ENCODE data around the gene BTN1A1.

BTN1A1 gene

GRCh38 chr6:26533532-26533931 is 33.4 kb downstream of the BTN1A1 start:
- no peak for DNase-seq (ENCODE audit: extremely low read depth, insufficient read length)
- Histone ChIP-seq H3K4me3 (replicated peaks; ENCODE audit: low read depth, low read length) (peak overlapping the region; percentile 77), H3K27me3 (replicated peaks; ENCODE audit: control insufficient read depth, insufficient read depth, low read length) (no peaks in the 10 kb centered on the region), H3K36me3 (ENCODE audit: control insufficient read depth, insufficient read depth, low read length) (no peaks in the 10 kb centered on the region)
- TF ChIP-seq CTCF (IDR thresholded peaks at IDR 0.05; ENCODE audit: insufficient read depth, low read length, poor library complexity, severe bottlenecking), result no peak

DNA sequence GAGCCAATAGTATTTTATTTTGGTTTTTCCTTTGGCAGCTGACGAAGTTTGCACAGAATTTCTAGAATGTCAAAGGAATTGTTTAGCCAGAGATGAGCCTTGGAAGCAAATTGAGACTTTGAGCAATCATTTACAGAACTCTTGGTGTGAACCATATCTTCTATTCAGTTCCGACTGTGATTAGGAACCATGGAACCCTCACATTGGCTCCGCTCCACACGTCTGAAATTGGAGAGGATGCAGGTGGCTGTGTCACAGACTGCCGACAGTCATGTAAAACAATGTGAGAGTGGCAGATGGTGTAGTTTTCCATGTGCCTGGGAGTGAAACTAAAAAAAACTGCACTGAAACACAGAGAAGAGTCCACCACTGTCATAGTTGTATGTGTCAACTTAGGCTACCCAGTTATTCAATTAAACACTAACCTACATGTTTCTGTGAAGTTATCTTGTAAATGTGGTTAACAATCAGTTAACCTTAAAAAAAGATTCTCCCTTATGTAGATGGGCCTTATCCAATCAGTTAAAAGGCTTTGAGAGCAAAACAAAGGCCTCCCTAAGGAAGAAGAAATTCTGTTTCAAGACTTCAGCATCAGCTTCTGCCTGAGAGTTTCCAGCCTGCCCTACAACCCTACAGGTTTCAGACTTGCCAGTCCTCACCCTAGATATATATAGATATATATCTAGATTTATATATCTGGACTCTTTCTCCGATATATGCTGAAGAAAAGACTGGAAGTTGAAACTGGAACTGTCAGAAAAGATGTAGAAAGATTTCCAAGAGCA is 34.8 kb downstream of the BTN1A1 start:
- Histone ChIP-seq H3K36me3 (ENCODE audit: control insufficient read depth, insufficient read depth, low read length) (no peaks in the 10 kb centered on the region), H3K27me3 (replicated peaks; ENCODE audit: control insufficient read depth, insufficient read depth, low read length) (no peaks in the 10 kb centered on the region), H3K4me3 (replicated peaks; ENCODE audit: low read depth, low read length) (no peak overlapping the region)
- TF ChIP-seq CTCF (IDR thresholded peaks at IDR 0.05; ENCODE audit: insufficient read depth, low read length, poor library complexity, severe bottlenecking), result no peak
- DNase-seq (ENCODE audit: extremely low read depth, insufficient read length), result no peak

DNA sequence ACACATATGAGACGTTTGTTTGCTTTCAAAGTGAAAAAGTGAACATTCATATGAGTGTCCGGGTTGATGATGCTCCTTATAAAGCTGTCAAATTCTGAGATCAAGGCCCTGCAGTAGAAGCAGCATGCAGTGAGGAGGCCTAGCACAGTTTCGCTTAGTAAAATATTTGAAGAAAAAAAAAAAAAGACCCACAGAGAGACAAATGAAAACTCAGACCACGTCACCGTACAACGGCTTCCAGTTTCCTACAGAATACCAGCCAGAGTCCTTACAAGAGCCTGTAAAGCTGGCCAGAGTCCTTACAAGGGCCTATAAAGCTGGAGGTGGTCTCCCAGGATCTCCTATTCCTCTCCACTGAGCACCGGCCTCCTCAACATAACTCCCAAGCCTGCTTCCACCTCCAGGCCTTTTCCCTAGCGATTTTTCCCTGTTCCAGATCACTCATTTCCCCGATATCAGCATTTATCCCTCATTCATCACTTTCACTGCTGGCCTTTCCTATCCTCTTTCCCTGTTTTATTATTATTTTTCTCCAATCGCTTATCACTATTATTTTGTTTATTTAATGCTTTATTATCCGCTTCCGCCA is 36.6 kb downstream of the BTN1A1 start:
- peak; percentile 50 for DNase-seq (ENCODE audit: extremely low read depth, insufficient read length)
- Histone ChIP-seq H3K36me3 (ENCODE audit: control insufficient read depth, insufficient read depth, low read length) (no peaks in the 10 kb centered on the region; the same call in 1 of the 2 replicates), H3K27me3 (replicated peaks; ENCODE audit: control insufficient read depth, insufficient read depth, low read length) (no peaks in the 10 kb centered on the region), H3K4me3 (replicated peaks; ENCODE audit: low read depth, low read length) (peak overlapping the region; percentile 90)
- TF ChIP-seq CTCF (IDR thresholded peaks at IDR 0.05; ENCODE audit: insufficient read depth, low read length, poor library complexity, severe bottlenecking), result no peak

DNA sequence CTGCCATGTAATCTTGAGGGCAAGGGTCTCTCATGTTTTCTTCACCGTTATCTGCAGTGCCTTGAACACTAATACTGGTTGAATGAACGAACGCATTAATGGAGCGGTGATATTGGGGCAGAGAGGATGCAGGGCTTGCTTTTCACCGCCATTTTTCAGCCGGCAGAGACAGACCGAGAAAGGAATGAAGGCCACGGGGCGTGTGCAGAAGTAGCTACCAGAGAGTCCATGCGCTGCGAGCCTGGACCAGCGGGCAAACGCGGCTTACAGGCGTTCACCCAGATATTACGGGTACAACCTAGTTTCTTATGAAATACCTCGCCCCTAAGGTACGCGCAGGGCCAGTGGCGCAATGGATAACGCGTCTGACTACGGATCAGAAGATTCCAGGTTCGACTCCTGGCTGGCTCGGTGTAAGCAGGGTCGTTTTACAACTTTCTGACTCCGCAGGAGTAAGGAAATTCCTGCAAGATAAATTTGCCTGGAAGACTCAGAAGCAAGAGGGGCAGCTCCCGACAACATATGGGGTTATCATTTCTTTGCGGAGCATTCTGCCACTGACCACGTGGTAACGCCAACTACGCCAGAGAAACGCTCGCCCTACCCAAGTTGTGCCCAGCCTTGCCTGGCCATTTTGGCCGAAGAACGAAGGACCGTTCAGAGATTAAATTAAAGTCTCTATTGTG is 37.2 kb downstream of the BTN1A1 start:
- H3K27me3 ChIP-seq (replicated peaks; ENCODE audit: control insufficient read depth, insufficient read depth, low read length), result no peaks in the 10 kb centered on the region
- no peak for TF ChIP-seq CTCF (IDR thresholded peaks at IDR 0.05; ENCODE audit: insufficient read depth, low read length, poor library complexity, severe bottlenecking)
- no peaks in the 10 kb centered on the region; the same call in 1 of the 2 replicates for H3K36me3 ChIP-seq (ENCODE audit: control insufficient read depth, insufficient read depth, low read length)
- DNase-seq (ENCODE audit: extremely low read depth, insufficient read length), result peak; percentile 89
- peak overlapping the region; percentile 90 for H3K4me3 ChIP-seq (replicated peaks; ENCODE audit: low read depth, low read length)

- Histone ChIP-seq H3K36me3 (ENCODE audit: control insufficient read depth, insufficient read depth, low read length) (no peaks in the 10 kb centered on the region; the same call in none of the 2 replicates), H3K4me3 (replicated peaks; ENCODE audit: low read depth, low read length) (peak within 1 kb of the TSS; percentile 90), H3K27me3 (replicated peaks; ENCODE audit: control insufficient read depth, insufficient read depth, low read length) (no peaks in the 10 kb centered on the region)
- TF ChIP-seq CTCF (IDR thresholded peaks at IDR 0.05; ENCODE audit: insufficient read depth, low read length, poor library complexity, severe bottlenecking), result no peak
- DNase-seq (ENCODE audit: extremely low read depth, insufficient read length), result peak; percentile 89
These were observed 37.9 kb downstream of the BTN1A1 start, which contains the start of gene HMGN4 for GRCh38 chr6:26537846-26538571. TSS of gene HMGN4 (plus strand) at chr6:26538366. CDS start at chr6:26545207, 6,841 bp downstream.
